HG03039 (cell line): ENCODE measurements around the gene MLLT10.
"Not testable (repeated sequence)": the region's sequence is repeated elsewhere in the genome, so short reads cannot be mapped to it uniquely, and the experiment has no call there.

Source experiments
- ATAC-seq: cut with Tn5 transposase; IDR thresholded peaks from one replicate; pipeline ENCODE4 v1.9.1; 2021; ENCODE audit warnings: mild to moderate bottlenecking, moderate library complexity; ENCODE audit not compliant: unreplicated experiment

MLLT10 gene

DNA sequence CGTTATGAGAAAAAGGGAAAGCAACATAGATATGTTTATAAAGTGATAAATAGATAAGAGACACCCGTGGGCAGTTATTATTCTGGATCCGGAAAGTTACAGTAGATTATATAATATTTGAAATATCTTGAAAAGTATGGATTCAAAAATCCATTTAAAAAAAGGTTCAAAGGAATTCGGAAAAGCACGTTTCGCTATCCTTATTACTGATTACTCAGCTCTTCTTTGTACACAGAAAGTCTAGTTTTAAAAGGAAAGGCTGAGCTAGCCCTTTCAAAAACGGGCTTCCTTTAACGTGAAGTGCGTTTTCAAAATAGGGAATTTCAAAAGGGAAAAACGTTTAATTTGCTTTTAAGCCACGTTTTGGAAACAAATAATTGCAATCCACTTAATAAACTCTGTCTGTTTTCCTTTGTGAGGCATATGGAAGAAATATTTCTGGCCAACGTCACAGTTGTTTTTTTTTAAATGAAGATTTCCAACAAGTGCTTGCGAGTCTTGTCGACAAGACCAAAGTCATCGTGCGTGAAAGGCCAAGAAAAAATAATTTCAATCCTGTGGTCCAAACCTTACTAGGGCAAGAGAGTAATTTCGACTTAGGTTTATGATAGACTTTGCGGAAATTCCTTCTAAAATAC, 6.3 kb upstream of the MLLT10 start:
- no peak for ATAC-seq

DNA sequence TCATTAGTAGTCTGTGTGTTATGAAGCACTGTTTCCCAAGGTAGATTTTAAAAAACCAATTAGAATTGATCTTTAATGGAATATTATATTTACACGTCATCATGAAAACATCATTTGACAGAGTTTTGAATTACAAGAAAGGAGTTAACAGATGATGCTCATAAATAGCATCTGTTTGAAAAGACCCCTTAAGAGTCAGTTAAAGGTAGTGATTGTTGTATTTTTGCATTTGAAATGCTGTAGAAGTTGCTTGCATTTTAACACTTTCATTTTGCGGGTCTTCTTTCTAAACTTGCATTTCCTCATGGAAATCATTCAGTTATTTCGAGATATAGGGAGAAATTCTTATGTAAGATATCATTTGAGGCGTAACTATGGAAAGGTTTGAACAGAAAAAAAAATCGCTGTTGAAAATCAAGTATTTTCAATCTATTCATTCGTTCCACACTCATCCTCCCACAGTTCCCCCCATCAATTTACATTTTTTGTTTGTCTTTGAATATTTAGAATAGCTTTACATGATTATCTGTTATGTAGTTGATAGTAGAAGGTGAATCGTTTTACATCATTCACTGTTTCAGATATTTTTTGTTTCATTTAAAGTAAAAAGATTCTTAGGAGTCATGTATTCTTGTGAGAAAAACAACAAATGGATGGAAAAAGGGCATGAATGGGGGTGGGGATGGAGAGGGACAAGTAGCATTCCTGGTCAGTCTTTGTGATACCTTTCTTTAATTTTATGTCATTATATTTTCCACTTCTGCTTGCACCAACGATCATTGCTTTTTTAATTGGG, 5.6 kb upstream of the MLLT10 start:
- no peak for ATAC-seq

- no peak for ATAC-seq
Measured at GRCh38 chr10:21529032-21529910, 4.8 kb upstream of the MLLT10 start.

DNA sequence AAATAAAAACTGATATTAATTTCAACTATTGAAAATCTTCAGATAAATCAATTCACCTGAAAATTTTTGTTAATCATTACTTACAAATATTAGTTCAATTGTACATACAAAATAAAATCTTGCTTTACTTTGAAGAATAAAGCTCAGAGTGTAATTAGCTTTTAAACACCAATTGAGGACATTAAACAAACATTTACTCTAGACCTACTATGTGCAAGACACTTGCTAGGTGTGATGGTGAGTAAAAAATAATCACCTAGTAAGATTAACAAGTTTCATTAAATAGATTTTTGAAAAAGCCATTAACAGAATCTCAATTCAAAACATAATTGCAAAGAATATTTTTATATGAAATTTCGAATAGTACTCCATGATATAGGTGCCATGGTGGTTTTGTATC, 3.9 kb upstream of the MLLT10 start:
- ATAC-seq, result no peak

GRCh38 chr10:21530641-21531040, 3.4 kb upstream of the MLLT10 start:
- ATAC-seq, result no peak

DNA sequence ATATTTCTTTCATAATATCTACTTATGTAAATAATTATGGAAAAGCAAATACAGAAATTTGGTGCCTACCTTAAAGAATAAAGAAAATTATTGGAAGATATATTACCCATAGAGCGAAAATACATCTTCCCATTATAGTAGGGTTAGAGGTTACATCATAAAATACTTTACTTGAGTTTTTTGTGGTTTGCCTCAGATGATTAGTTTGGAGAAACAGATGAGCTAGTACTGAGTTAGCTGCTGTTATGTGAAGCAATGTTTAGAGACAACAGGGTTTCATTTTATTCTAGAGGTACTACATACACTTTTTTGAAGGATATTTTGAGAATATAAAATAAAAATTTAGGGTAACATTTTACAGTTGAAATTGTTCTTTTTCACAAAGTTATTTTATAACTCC, 2.9 kb upstream of the MLLT10 start:
- ATAC-seq, result no peak

DNA sequence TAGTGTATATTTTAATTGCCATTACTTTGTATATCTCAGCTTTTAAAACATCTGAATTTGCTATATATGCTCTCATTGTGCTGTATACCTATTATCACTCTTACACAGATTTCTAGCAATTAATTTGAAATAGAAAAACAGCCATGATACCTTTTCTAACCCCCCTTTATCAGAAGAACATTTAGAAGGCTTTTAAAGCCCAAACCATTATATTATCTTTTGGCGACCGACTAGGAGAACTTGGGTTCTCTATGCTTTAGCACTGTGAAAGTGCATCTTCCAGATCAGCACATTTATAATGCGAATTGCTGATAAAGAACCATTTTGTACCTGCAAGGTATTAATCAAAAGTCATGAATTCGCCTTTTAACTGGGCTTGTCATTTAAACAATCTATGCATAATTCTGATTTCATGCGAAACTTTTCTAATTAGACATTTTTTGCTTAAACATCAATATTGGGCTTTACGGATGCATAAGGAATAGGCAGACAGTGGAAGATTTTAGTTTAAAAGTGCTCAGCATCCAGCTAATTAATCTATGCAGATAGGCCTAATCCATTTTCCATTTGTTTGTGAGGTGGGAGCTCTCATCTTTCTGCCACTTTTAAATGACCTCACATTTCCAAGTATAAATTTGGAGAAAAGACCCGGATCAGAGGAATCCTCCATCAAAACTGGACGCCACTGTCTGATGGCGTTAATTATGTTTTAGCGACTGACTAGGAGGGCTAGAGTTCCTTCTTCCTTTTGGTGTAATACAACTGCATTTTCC, 1.2 kb upstream of the MLLT10 start:
- no peak for ATAC-seq

DNA sequence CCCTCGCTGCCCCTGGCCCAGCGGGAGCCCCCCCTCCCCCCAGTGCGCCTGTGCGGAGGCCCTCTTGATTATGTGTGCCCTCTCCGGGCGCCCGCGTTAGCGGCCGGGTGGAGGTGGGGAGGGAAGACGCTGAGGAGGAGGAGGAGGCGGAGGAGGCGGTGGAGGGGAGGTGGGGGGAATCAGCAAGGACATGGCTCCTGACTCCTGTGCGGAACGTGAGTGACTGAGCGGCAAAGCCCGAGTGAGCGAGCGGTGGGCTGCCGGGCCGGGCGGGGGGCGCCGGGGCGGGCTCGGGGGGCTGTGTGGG, 201 bp downstream of the MLLT10 start:
- no peak for ATAC-seq

GRCh38 chr10:21534604-21535493, 817 bp downstream of the MLLT10 start:
- peak; percentile 14 for ATAC-seq

GRCh38 chr10:21535494-21535965, 1.5 kb downstream of the MLLT10 start:
- ATAC-seq, result no peak

DNA sequence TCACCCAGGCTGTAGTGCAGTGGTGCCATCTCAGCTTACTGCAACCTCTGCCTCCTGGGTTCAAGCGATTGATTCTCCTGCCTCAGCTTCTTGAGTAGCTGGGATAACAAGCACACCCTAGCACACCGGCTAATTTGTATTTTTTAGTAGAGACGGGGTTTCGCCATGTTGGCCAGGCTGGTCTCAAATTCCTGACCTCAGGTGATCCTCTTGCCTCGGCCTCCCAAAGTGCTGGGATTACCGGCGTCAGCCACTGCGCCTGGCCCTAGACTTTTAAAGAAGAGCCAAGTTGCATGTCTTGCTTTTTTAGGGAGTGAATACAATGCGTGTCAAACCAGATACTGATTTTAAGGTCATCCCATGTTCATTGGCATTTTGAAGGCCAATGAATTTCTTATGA, 1.9 kb downstream of the MLLT10 start:
- ATAC-seq, result not testable (repeated sequence)

DNA sequence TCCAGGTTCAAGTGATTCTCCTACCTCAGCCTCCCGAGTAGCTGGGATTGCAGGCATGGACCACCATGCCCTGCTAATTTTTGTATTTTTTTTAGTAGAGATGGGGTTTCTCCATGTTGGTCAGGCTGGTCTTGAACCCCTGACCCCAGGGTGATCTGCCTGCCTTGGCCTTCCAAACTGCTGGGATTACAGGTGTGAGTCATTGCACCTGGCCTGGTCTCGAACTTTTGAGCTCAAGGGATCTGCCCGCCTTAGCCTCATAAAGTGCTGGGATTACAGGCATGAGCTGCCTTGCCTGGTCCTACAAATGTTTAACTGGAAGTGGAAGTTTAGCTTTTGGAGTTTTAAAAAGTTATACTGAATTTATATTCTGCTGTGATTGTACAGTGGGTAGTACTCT, 2.8 kb downstream of the MLLT10 start:
- no peak for ATAC-seq

DNA sequence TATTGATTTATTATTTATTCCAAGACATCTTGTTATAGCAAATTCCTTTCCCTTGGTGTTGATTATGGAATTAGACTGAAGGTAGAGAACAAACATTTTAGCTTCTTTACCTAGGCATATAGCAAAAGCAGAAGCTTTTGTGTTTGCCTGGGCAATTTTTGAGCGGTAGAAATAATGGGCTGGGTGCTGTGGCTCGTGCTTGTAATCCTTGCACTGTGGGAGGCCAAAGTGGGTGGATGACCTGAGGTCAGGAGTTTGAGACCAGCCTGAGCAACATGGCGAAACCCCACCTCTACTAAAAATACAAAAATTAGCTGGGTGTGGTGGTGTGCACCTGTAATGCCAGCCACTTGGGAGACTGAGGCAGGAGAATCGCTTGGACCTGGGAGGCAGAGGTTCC, 6.7 kb downstream of the MLLT10 start:
- ATAC-seq, result not testable (repeated sequence)

GRCh38 chr10:21547246-21547645, 13.2 kb downstream of the MLLT10 start:
- ATAC-seq, result no peak

GRCh38 chr10:21552638-21553037, 18.6 kb downstream of the MLLT10 start:
- ATAC-seq, result no peak

DNA sequence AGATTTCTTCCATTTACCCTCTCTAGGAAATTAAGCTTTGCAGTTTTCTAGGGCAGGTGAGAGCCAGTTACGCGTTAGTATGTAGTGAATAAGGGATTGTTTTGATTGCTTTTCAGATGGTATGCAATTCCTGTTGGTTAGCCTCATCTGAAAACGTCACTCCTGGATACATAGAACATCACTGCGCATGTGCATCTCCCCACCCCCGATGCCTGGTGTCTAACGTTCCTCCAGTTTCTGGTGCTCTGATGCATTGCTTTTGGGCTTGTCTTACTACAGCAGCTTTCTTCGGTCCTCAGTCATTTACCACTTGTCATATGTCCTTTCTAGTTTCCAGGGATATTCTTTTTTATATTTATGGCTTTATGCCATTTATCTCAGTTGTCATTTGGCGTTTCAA, 22.5 kb downstream of the MLLT10 start:
- ATAC-seq, result no peak

DNA sequence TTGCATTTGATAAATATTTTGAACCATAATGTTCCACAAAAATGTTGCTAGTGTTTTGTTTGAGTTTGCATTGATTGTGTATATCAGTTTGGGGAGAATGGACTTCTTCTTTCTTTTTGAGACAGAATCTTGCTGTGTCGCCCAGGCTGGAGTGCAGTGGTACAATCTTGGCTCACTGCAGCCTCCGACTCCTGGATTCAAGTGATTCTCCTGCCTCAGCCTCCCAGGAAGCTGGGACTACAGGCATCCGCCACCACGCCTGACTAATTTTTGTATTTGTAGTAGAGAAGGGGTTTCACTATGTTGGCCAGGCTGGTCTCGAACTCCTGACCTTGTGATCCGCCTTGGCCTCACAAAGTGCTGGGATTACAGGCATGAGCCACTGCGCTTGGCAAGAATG, 25.0 kb downstream of the MLLT10 start:
- not testable (repeated sequence) for ATAC-seq

DNA sequence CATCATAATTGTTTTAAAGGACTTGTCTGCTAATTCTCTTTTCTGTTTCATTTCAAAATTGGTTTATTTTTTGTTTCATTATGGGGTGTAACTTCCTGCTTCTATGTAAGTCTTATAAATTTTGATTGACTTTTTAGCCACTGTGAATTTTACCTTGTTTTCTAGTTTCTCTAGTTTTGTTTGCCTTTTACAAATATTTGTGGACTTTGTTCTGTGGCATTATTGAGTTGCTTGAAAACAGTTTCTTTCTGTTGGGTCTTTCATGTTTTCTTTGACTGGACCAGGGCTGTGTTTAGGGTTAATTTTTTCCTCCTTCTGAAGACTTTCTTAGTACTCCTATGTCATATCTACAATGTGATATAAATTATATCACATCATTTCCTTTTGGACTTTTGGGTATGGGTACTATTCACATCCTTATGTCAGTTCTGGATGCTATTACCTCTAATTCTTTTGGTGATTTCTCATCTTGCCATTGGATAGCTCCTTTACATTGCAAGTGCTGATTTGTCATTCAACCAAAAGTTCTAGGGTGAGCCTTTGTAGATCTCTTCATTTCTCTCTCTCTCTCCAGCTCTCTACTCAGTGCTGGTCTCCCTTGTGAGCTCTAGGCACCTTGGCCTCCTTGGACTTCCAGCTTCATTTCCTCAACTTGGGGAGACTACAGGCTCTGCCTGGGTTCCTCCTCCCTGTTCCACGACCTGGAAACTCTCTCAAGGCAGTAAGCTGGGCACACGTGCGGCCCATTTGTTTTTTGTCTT, 36.9 kb downstream of the MLLT10 start:
- ATAC-seq, result no peak

DNA sequence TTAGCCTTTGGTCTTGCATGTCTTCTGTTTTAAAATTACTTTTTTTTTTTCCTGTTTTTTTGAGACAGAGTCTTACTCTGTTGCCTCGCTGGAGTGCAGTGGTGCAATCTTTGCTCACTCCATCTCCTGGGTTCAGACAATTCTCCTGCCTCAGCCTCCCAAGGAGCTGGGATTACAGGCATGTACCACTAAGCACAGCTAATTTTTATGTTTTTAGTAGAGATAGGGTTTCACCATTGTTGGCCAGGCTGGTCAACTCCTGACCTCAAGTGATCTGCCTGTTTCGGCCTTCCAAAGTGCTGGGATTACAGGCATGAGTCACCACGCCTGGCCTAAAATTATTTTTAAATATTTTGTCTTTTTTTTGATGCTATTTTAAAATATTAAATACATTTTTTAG, 38.5 kb downstream of the MLLT10 start:
- no peak for ATAC-seq
